GM12891 (cell line): Measurements from ENCODE around the gene KRTAP10-9.
"Not testable (repeated sequence)": the region's sequence is repeated elsewhere in the genome, so short reads cannot be mapped to it uniquely, and the experiment has no call there.

Source experiments
- DNase-seq: peaks from one replicate; pipeline ENCODE4 v3.0.0; 2011; ENCODE audit warnings: low spot score; ENCODE audit not compliant: insufficient read length
- FAIRE-seq: peaks from 2 replicates; lab custom pipeline; 2011; peaks lifted over from hg19 to GRCh38; lab: Jason Lieb, UNC
- PAX5 ChIP-seq: IDR thresholded peaks from 2 replicates; pipeline ENCODE4 v1.6.1; 2011; ENCODE audit warnings: low read length, moderate library complexity, mild to moderate bottlenecking; ENCODE audit not compliant: insufficient read depth, severe bottlenecking
- POLR2A ChIP-seq: IDR thresholded peaks from 2 replicates; pipeline ENCODE4 v1.6.1; 2011; ENCODE audit warnings: low read depth, low read length, control low read depth
- POLR2AphosphoS5 ChIP-seq: IDR thresholded peaks from 2 replicates; pipeline ENCODE4 v1.6.1; 2011; ENCODE audit warnings: low read depth, low read length, control low read depth
- POU2F2 ChIP-seq: IDR thresholded peaks from 2 replicates; pipeline ENCODE4 v1.6.1; 2011; ENCODE audit warnings: low read depth, mild to moderate bottlenecking, control low read depth, low read length, moderate library complexity
- SPI1 ChIP-seq: IDR thresholded peaks from 2 replicates; pipeline ENCODE4 v1.6.1; 2011; ENCODE audit warnings: low read depth, low read length, control low read depth
- TAF1 ChIP-seq: IDR thresholded peaks from 2 replicates; pipeline ENCODE4 v1.6.1; 2011; ENCODE audit warnings: low read depth, low read length, control low read depth

Gene KRTAP10-9

DNA sequence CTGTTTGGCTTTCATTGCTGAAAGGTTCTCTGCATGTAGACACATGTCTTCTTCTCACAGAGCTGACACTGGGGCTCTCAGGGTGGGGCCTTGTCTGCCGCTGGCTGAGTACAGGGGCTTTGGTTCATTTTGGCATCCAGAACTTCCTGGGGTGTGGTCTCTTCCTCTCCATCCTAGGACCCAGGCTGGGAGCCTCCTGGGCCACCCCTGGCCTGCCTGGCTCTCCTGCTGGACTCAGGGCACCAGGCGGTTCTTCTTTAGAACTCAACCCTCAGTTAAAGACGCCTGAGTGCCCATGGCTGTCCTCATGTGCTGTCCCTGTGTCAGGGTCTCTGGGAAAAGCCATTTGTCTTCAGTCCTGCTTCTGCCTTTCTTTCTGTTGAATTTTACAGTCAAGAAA, 41.0 kb upstream of the KRTAP10-9 start:
- DNase-seq, result no peak
- TF ChIP-seq PAX5 (no peak), TAF1 (no peak), POLR2AphosphoS5 (no peak), POLR2A (no peak), POU2F2 (no peak), SPI1 (no peak)
- no peak for FAIRE-seq

DNA sequence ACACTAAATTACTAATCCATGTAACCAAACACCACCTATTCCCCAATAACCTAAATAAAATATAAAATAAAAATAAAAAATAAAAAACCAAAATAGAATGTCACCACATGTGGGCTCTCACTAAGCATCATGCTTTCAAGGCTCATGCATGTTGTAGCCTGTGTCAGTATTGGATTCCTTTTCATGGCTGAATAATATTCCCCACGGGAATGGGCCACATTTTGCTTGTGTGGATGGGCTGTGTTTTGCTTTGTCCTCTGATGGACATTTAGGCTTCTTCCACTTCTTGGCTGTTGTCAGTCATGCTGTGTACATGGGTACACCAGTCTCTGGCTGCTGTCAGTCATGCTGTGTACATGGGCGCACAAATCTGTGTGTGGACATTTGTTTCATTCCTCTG, 37.8 kb upstream of the KRTAP10-9 start:
- DNase-seq, result no peak
- FAIRE-seq, result no peak
- TF ChIP-seq TAF1, result no peak
- no peak for TF ChIP-seq POU2F2
- no peak for TF ChIP-seq POLR2A
- no peak for TF ChIP-seq PAX5
- no peak for TF ChIP-seq POLR2AphosphoS5
- no peak for TF ChIP-seq SPI1

DNA sequence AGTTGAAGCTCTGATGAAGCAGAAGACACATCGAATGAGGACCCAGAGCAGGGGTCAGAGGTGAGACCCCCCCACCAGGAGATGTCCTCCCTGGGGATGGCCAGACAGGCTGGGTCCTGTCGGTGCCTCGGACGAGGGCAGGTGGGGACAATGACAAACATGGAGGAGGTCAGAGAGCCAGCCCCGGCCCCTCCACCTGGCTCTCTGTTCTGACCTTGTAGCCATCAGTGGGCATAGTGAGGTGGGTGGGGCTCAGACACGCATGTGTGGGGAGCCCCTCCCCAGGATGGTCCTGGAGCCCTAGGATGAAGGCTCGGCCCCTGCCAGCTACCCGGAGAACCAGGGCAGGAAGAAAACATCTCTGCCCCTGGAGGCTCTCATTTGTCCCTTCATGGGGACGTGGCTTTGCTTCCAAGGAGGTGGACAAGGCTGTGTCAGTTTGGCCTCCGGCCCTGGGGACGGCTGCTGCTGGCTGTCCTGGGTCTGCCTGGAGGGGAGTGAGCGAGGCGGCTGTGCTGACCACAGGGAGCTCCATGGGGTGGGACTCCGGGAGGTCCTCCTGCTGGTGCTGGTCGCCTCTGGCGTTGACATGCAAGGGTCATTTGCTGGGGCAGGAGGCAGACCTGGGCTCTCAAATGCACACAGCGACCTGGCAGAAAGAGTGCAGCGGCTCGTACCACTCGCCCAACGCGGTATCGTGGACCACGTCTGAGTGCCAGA, 37.1 kb upstream of the KRTAP10-9 start:
- TF ChIP-seq TAF1 (no peak), POU2F2 (no peak), PAX5 (no peak), SPI1 (no peak), POLR2A (no peak), POLR2AphosphoS5 (no peak)
- FAIRE-seq (no peak), DNase-seq (no peak)

DNA sequence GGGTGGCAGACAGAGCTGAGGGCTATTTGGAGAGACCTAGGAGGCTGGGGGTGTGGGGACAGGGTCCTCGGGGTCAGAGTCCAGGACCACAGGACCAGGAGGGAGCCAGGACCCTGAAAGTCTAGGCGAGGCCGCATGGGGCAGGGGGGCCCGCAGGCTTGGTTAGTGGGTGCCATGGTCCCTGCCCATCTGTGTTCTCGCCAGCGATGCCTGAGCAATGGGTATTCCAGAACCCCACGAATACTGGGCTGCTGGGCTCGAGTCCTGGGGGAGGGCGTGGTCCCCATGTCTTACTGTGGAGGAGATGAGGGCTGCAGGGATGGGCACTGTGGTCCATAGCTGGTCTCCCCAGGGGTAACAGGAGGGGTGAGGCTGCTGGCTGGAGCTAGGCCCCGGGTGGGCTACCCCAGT, 36.6 kb upstream of the KRTAP10-9 start:
- FAIRE-seq (no peak), DNase-seq (no peak)
- TF ChIP-seq POLR2AphosphoS5, result no peak
- TF ChIP-seq POLR2A, result no peak

DNA sequence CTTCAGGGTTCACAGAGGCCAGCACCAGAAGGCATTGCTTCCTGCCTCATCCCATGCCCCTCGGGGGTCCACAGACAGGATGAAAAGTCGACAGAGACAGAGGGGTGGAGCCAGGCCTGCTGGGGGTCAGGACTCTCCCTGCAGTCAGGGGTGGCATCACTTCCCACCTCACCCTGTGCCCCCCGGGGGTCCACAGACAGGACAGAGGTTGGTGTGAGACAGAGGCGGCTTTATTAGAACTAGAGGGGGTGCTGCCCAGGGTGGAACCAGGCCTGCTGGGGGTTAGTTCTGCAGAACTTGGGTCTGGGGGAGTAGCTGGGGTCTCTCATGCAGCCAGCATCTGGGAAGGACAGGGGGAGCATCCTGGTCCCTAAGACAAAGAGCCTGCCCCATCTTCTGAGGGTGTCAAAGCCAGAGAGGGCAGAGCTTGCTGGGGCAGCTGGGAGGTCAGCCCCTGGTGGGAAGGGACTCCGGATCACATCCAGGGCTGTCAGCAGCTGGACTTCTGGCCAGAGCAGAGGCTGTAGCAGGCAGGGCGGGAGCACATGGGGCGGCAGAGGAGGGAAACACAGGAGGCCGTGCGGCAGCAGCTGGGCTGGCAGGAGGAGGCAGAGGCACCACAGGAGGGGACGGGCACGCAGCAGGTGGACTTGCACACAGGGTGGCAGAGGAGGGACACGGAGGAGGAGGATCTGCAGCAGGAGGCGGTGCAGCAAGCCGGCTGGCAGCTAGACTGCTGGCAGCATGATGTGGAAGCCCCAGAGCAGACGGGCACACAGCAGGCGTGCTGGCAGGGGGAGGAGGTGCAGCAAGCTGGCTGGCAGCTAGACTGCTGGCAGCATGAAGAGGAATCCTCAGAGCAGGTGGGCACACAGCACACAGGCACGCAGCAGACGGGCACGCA, 35.7 kb upstream of the KRTAP10-9 start:
- DNase-seq, FAIRE-seq: not testable (repeated sequence)

DNA sequence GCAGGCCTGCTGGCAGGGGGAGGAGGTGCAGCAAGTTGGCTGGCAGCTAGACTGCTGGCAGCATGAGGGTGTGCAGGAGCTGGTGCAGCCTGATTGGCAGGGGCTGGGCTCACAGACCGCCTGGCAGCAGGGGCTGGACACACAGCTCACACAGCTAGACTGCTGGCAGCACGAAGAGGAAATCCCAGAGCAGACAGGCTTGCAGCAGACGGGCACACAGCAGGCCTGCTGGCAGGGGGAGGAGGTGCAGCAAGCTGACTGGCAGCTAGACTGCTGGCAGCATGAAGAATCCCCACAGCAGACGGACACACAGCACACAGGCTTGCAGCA, 35.1 kb upstream of the KRTAP10-9 start:
- DNase-seq, FAIRE-seq: not testable (repeated sequence)

DNA sequence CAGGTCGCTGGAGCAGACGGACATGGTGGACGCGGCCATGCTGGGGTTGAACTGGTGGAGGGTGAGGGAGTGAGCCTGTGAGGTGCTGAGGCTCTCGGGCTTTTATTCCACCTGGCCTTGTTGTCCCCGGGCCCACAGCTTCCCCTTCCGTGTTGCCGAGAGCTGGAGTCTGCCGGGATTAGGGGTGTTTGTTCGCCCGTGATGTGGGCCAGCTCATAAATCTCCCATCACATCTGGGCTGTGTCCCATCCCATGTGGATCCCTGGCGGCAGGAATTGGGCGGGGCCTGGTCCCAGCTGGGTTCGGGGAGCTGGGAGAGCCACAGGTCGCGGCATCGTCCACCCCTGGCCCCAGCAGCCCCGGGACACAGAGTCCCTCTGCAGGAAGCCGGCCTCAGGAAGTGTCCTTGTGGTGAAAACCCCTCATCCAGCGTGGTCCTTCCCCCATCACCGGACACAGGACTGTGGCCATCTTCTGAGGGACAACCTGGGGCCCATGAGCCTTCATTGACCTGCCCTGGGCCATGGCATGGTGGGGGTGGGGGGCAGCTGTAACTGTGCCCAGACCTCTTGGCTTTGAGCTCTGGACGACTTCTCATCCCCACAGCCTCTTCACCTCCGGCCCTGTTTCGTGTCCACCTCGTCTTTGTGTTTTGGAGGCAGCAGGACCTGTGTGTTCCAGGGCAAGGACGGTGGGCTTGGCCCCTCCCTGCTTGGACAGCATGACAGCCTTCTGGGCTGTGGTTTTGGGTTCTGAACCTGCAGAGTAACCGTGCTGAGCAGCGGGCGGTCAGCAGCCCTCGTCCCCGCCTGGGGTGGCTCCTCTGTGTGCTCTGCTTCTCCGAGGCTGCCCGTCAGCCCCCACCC, 34.2 kb upstream of the KRTAP10-9 start, which contains the start of gene KRTAP10-6:
Gene KRTAP10-6 (minus strand): TSS at position 60 of the 866 bp plus-strand sequence. CDS start 21 bp downstream, at position 39.
- FAIRE-seq, result no peak
- TF ChIP-seq POLR2A (no peak), PAX5 (no peak), POU2F2 (no peak), SPI1 (no peak), TAF1 (no peak)

DNA sequence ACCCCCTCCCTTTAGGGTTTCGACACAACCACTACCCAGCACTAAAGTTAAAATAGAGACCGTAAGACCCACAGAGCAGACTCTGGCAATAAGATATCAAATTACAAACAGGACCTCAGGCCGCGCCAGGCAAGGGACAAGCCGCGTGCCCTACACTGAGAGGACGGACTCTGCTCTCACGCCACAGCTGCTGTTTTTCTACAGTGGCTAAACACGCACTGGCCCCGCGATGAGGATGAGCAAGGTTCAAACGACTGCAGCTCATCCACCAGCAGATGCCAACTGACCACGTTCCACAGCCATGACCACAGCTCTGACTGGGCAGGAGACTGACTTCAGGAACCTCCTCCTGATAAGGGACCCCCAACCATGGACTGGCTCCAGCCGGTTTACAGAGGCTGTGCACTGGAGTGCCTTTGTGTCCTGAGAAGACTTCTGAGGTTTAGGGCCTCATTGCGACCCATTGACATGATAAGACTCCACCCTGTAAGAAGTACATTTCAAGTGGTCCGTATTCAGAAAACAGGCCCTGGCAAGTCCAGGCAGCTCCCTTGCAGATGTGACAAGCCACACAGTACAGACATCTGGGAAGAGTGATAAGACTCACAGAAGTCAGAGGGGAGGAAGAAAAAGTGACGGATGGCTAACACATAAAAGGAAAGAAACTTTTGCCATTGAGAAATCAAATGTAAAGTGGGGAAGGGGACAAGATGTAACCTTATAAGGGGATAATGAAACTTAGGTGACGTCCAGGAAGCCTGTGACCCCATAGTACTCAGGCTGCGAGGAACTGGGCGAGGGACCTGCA, 33.1 kb upstream of the KRTAP10-9 start:
- no peak for FAIRE-seq
- DNase-seq, result no peak
- TF ChIP-seq SPI1 (no peak), POLR2AphosphoS5 (no peak)

More for the DNA sequence above, 34.2 kb upstream of the KRTAP10-9 start, which contains the start of gene KRTAP10-6:
- no peak for DNase-seq

DNA sequence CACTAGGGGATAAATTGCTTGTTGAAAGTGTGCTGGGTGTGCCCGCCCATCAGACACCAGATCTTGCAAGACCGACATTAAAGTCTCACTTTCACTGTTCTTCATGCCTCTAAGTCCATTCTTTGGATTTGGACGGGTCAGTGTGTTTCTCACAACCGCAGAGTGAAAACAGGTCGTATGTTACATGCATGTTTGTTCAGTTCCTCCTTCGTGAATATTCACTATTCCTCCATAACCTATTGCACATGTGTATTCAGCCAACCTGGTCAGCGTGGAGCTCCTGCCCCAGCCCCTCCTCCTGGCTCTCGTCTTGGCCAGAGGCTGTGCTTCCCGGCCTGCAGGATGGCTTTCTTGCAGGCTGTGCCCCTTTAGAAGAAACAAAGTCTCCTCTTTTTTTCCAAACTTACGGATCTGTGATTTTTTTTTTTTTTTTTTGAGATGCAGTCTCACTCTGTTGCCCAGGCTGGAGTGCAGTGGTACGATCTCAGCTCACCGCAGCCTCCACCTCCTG, 32.4 kb upstream of the KRTAP10-9 start:
- TF ChIP-seq PAX5, result no peak
- FAIRE-seq (no peak), DNase-seq (no peak)
